ENCODE data around the gene NFYC.

DNA sequence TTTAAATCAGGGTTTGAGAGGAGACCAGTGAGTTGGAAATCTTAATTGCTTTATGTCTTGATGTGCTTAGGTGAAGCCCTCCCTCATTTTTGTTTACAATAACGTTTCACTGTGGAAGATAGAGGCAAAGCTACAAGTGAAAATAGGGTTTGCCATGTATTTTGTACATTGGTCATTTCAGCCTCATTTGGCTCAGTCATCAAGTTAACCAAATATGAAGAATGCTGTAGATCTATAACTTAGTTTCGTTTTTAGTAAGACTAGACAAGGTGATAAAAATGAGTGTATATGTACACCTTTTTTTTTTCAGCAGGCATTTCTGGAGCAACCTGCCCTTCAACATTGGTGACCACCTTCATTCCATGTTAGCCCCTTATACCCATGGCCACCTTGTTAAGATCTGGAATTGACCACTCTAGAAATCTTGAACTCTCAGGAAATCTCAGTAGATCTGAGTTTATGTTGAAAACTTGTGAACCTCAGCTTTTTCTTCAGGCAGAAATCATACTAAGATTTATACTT is 2.9 kb downstream of the NFYC start:
- TF ChIP-seq GATA2 (IDR thresholded peaks at IDR 0.05; ENCODE audit: low read depth, low read length) (no peak), GATA3 (IDR thresholded peaks at IDR 0.05; ENCODE audit: low read depth, low read length) (no peak)

Data from SH-SY5Y (cell line).